PC-3 (cell line): ENCODE measurements around the gene HCN1. TPM values are rescaled to one million over a fixed set of nuclear protein-coding genes. Genes with fewer than 3 reads are reported as not detected.
A peak's percentile ranks its signal among the peaks of the same experiment; 100 is the strongest.

Experiments
- ATAC-seq: fragments of 200-7000 bp; cut with Tn5 transposase; 2 replicates; pipeline ENCODE4 v1.9.1; 2020; ENCODE audit warnings: mild to moderate bottlenecking, moderate library complexity
- Bru-seq: library from RNA; stranded (reverse); fragments of 400-500 nt; gene quantifications from one replicate; lab custom pipeline; 2021; lab: Mats Ljungman, UMichigan
- BruChase-seq, 2 experiments: library from RNA; stranded (reverse); fragments of 400-500 nt; gene quantifications; one replicate each; lab custom pipeline; 2021; lab: Mats Ljungman, UMichigan
- BruUV-seq: library from RNA; stranded (reverse); fragments of 400-500 nt; replicated peaks from 2 replicates; lab custom pipeline; 2021; lab: Mats Ljungman, UMichigan
- CTCF ChIA-PET: fragments of 300-600 bp; sonication (Branson Sonifier 250); formaldehyde crosslinking; loops from one replicate; lab custom pipeline; 2022; ENCODE audit warnings: antibody characterized with exemption; lab: Charles Lee
- POLR2A ChIA-PET: fragments of 300-600 bp; sonication (Branson Sonifier 250); formaldehyde crosslinking; loops from one replicate; lab custom pipeline; 2022; ENCODE audit warnings: antibody characterized with exemption; ENCODE audit not compliant: unreplicated experiment; lab: Charles Lee
- DNase-seq: peaks from one replicate; pipeline ENCODE4 v3.0.0-alpha.2; 2015
- H2AFZ ChIP-seq: fragments of 300-600 bp; sonication (generic); 2 replicates; pipeline ENCODE4 v1.6.0; 2016; ENCODE audit warnings: antibody characterized with exemption, low read length
- H3F3A ChIP-seq: fragments of 300-600 bp; sonication (generic); one replicate; pipeline ENCODE4 v1.6.0; 2017; ENCODE audit warnings: antibody characterized with exemption, low read length, control low read depth, mild to moderate bottlenecking; ENCODE audit not compliant: unreplicated experiment
- H3K27ac ChIP-seq: fragments of 300-600 bp; sonication (generic); 2 replicates; pipeline ENCODE4 v1.5.1; 2016; ENCODE audit warnings: mild to moderate bottlenecking, low read length
- H3K27me3 ChIP-seq: fragments of 300-600 bp; sonication (generic); 2 replicates; pipeline ENCODE4 v1.6.1; 2016; ENCODE audit warnings: low read length, mixed read lengths
- H3K36me3 ChIP-seq: fragments of 300-600 bp; sonication (generic); 2 replicates; pipeline ENCODE4 v1.6.1; 2016; ENCODE audit warnings: low read depth, mixed run types, low read length, mixed read lengths
- H3K4me1 ChIP-seq: fragments of 300-600 bp; sonication (generic); 2 replicates; pipeline ENCODE4 v1.5.1; 2016; ENCODE audit warnings: low read length; ENCODE audit not compliant: insufficient read depth
- H3K4me2 ChIP-seq: fragments of 300-600 bp; sonication (generic); 2 replicates; pipeline ENCODE4 v1.6.0; 2016; ENCODE audit warnings: low read length
- H3K4me3 ChIP-seq: fragments of 300-600 bp; sonication (generic); 2 replicates; pipeline ENCODE4 v1.5.1; 2016; ENCODE audit warnings: mild to moderate bottlenecking, low read length, mixed read lengths
- H3K79me2 ChIP-seq: fragments of 300-600 bp; sonication (generic); 2 replicates; pipeline ENCODE4 v1.6.1; 2017; ENCODE audit warnings: low read length, mixed read lengths
- H3K9ac ChIP-seq: fragments of 300-600 bp; sonication (generic); 2 replicates; pipeline ENCODE4 v1.6.0; 2016; ENCODE audit warnings: mild to moderate bottlenecking, low read length
- H3K9me2 ChIP-seq: fragments of 300-600 bp; sonication (generic); replicated peaks from 2 replicates; pipeline ENCODE4 v1.6.1; 2016; ENCODE audit warnings: mixed run types, low read length, mixed read lengths
- H3K9me3 ChIP-seq: fragments of 300-600 bp; sonication (generic); 2 replicates; pipeline ENCODE4 v1.6.1; 2016; ENCODE audit warnings: low read length, mixed read lengths
- H4K20me1 ChIP-seq: fragments of 300-600 bp; sonication (generic); 2 replicates; pipeline ENCODE4 v1.6.1; 2016; ENCODE audit warnings: low read length, mixed read lengths
- EZH2 ChIP-seq: fragments of 300-600 bp; sonication (generic); IDR thresholded peaks from one replicate; pipeline ENCODE4 v1.6.1; 2017; ENCODE audit warnings: antibody characterized with exemption, mild to moderate bottlenecking, low read length; ENCODE audit not compliant: unreplicated experiment
- EZH2phosphoT487 ChIP-seq: fragments of 300-600 bp; sonication (generic); IDR thresholded peaks from 2 replicates; pipeline ENCODE4 v1.6.1; 2018; ENCODE audit warnings: mild to moderate bottlenecking, antibody characterized with exemption, low read length, borderline replicate concordance
- intact Hi-C: fragments of 100-400 bp; cut with micrococcal nuclease; formaldehyde crosslinking; loops from 2 replicates; pipeline ENCODE4 v1.9.0; 2023
- long read RNA-seq: library from polyadenylated mRNA; unstranded; transcript quantifications from one replicate; pipeline ENCODE4 v2.0.0, GENCODE V29; 2021; ENCODE audit not compliant: unreplicated experiment
- total RNA-seq: library from RNA; depleted of rRNA; stranded (reverse); fragments of >200 nt; gene quantifications from 2 replicates; pipeline ENCODE4 v1.2.3, GENCODE V29; 2014; rRNA removed
- TF ChIP-seq, protein P1 (sequence below): fragments of 300-600 bp; sonication (generic); conservative IDR thresholded peaks from 2 replicates; pipeline ENCODE4 v1.5.1; 2017; ENCODE audit warnings: antibody characterized with exemption, low read depth, mild to moderate bottlenecking, low read length

The HCN1 gene
- not detected in 2 replicates for total RNA-seq
- Bru-seq, nascent RNA, result percentile 7 among the genes with signal in this experiment
- percentile 3 among the genes with signal in this experiment for BruChase-seq, experiment 1, labeled RNA remaining after a 6-hour chase
- BruChase-seq, experiment 2, labeled RNA remaining after a 2-hour chase, result percentile 10 among the genes with signal in this experiment
- long read RNA-seq, result 0 reads

GRCh38 chr5:45696206-45696836 lies at the start of gene HCN1:
HCN1 (minus strand) TSS chr5:45696380.
- no peaks in the 10 kb centered on the region for H3K4me1 ChIP-seq
- intact Hi-C loops, result loop anchor here (10.0 kb wide), 1 partner anchor 62 kb away; no protein-coding TSS in a partner anchor
- no TSS peak for BruUV-seq
- DNase-seq (no peak), ATAC-seq (no peak)
- H4K20me1 ChIP-seq, result no peaks in the 10 kb centered on the region
- H3K27ac ChIP-seq, result no peak within 1 kb of the TSS
- no peak within 1 kb of the TSS for H3K9ac ChIP-seq
- no peak within 1 kb of the TSS for H2AFZ ChIP-seq
- POLR2A ChIA-PET, result no interaction called here
- H3K27me3 ChIP-seq, result no peaks in the 10 kb centered on the region
- H3F3A ChIP-seq, result no peaks in the 10 kb centered on the region
- no peaks in the 10 kb centered on the region for H3K9me3 ChIP-seq
- no peaks in the 10 kb centered on the region for H3K36me3 ChIP-seq
- H3K4me3 ChIP-seq, result no peak within 1 kb of the TSS
- H3K4me2 ChIP-seq, result no peak within 1 kb of the TSS
- CTCF ChIA-PET, result no interaction called here
- TF ChIP-seq EZH2, result no peak
- TF ChIP-seq, protein P1, sequence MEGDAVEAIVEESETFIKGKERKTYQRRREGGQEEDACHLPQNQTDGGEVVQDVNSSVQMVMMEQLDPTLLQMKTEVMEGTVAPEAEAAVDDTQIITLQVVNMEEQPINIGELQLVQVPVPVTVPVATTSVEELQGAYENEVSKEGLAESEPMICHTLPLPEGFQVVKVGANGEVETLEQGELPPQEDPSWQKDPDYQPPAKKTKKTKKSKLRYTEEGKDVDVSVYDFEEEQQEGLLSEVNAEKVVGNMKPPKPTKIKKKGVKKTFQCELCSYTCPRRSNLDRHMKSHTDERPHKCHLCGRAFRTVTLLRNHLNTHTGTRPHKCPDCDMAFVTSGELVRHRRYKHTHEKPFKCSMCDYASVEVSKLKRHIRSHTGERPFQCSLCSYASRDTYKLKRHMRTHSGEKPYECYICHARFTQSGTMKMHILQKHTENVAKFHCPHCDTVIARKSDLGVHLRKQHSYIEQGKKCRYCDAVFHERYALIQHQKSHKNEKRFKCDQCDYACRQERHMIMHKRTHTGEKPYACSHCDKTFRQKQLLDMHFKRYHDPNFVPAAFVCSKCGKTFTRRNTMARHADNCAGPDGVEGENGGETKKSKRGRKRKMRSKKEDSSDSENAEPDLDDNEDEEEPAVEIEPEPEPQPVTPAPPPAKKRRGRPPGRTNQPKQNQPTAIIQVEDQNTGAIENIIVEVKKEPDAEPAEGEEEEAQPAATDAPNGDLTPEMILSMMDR, result peak; percentile 31; the same call in 1 of the 2 replicates
- TF ChIP-seq EZH2phosphoT487, result no peak
- no peaks in the 10 kb centered on the region for H3K9me2 ChIP-seq
- no peaks in the 10 kb centered on the region for H3K79me2 ChIP-seq

- ATAC-seq (no peak), DNase-seq (no peak)
- H3F3A ChIP-seq, result no peaks in the 10 kb centered on the region
- H3K27ac ChIP-seq, result no peak overlapping the region
- no peak overlapping the region for H3K4me3 ChIP-seq
- no peaks in the 10 kb centered on the region for H4K20me1 ChIP-seq
- H3K9me3 ChIP-seq, result peaks cover 12% of the 10 kb centered on the region; the same call in 1 of the 2 replicates
- H3K9ac ChIP-seq, result no peak overlapping the region
- no peaks in the 10 kb centered on the region for H3K27me3 ChIP-seq
- H3K79me2 ChIP-seq, result no peaks in the 10 kb centered on the region
- no peak overlapping the region for H2AFZ ChIP-seq
- ChIA-PET CTCF (interaction anchor here (0.6 kb wide), 1 partner anchor 126 kb away, joined by 6 read pairs; no protein-coding TSS in a partner anchor), POLR2A (no interaction called here)
- no peaks in the 10 kb centered on the region for H3K36me3 ChIP-seq
- H3K9me2 ChIP-seq, result no peaks in the 10 kb centered on the region
- no peak overlapping the region for H3K4me2 ChIP-seq
- intact Hi-C loops, result no loop called here
- no TSS peak for BruUV-seq
- no peaks in the 10 kb centered on the region for H3K4me1 ChIP-seq
- TF ChIP-seq, protein P1, result no peak
- TF ChIP-seq EZH2, result no peak
- no peak for TF ChIP-seq EZH2phosphoT487
Measured at GRCh38 chr5:45741110-45741509, 44.9 kb upstream of the HCN1 start.

- Histone ChIP-seq H3K36me3 (no peaks in the 10 kb centered on the region), H3K27ac (no peak overlapping the region), H3K27me3 (no peaks in the 10 kb centered on the region), H3K4me3 (no peak overlapping the region), H3K4me1 (no peaks in the 10 kb centered on the region), H3K9me2 (no peaks in the 10 kb centered on the region), H3K79me2 (no peaks in the 10 kb centered on the region), H3F3A (no peaks in the 10 kb centered on the region), H3K9me3 (peaks cover 9% of the 10 kb centered on the region; the same call in 1 of the 2 replicates), H3K4me2 (no peak overlapping the region), H3K9ac (no peak overlapping the region), H4K20me1 (no peaks in the 10 kb centered on the region), H2AFZ (no peak overlapping the region)
- TF ChIP-seq EZH2, result no peak
- TF ChIP-seq, protein P1, result no peak
- TF ChIP-seq EZH2phosphoT487, result no peak
- intact Hi-C loops, result no loop called here
- ATAC-seq, result no peak
- ChIA-PET POLR2A (no interaction called here), CTCF (no interaction called here)
- peak; percentile 12 for DNase-seq
- BruUV-seq, result no TSS peak
Measured at GRCh38 chr5:45737153-45737552, 41.0 kb upstream of the HCN1 start.
